RWPE2 (cell line): Measurements from ENCODE around the gene CCDC192.
"Not testable (repeated sequence)": the region's sequence is repeated elsewhere in the genome, so short reads cannot be mapped to it uniquely, and the experiment has no call there.

ENCODE experiments used
- ATAC-seq: fragments of 200-7000 bp; cut with Tn5 transposase; 3 replicates; pipeline ENCODE4 v1.9.1; 2021; ENCODE audit warnings: low read depth
- DNase-seq: peaks from one replicate; pipeline ENCODE4 v3.0.0-alpha.2; 2020; ENCODE audit warnings: low spot score
- H3K27ac ChIP-seq: fragments of 450-650 bp; 2 replicates; pipeline ENCODE4 v1.5.1; 2017; ENCODE audit warnings: mild to moderate bottlenecking; ENCODE audit not compliant: poor library complexity, severe bottlenecking
- H3K27me3 ChIP-seq: fragments of 250-450 bp; sonication (Bioruptor Pico); 2 replicates; pipeline ENCODE4 v1.5.1; 2021; ENCODE audit warnings: mild to moderate bottlenecking, moderate library complexity; ENCODE audit not compliant: insufficient read depth, poor library complexity, severe bottlenecking
- H3K36me3 ChIP-seq: fragments of 250-450 bp; sonication (Bioruptor Pico); 2 replicates; pipeline ENCODE4 v1.5.1; 2020; ENCODE audit warnings: low read depth, mild to moderate bottlenecking, moderate library complexity
- H3K4me1 ChIP-seq: fragments of 250-450 bp; sonication (Bioruptor Pico); 2 replicates; pipeline ENCODE4 v1.5.1; 2021; ENCODE audit warnings: mild to moderate bottlenecking, moderate library complexity; ENCODE audit not compliant: insufficient read depth, poor library complexity, severe bottlenecking
- H3K4me3 ChIP-seq: fragments of 250-450 bp; sonication (Bioruptor Pico); 2 replicates; pipeline ENCODE4 v1.5.1; 2021; ENCODE audit warnings: mild to moderate bottlenecking, moderate library complexity; ENCODE audit not compliant: severe bottlenecking
- H3K9me3 ChIP-seq: fragments of 250-450 bp; sonication (Bioruptor Pico); 2 replicates; pipeline ENCODE4 v1.5.1; 2021; ENCODE audit warnings: mild to moderate bottlenecking, moderate library complexity; ENCODE audit not compliant: severe bottlenecking
- TF ChIP-seq, protein P1 (sequence below): fragments of 450-650 bp; IDR thresholded peaks from one replicate; pipeline ENCODE4 v1.5.1; 2017; ENCODE audit warnings: mild to moderate bottlenecking, moderate library complexity; ENCODE audit not compliant: poor library complexity, severe bottlenecking

Gene CCDC192

GRCh38 chr5:127700237-127700766, 2.9 kb upstream of the CCDC192 start:
- no peak for DNase-seq
- TF ChIP-seq, protein P1, sequence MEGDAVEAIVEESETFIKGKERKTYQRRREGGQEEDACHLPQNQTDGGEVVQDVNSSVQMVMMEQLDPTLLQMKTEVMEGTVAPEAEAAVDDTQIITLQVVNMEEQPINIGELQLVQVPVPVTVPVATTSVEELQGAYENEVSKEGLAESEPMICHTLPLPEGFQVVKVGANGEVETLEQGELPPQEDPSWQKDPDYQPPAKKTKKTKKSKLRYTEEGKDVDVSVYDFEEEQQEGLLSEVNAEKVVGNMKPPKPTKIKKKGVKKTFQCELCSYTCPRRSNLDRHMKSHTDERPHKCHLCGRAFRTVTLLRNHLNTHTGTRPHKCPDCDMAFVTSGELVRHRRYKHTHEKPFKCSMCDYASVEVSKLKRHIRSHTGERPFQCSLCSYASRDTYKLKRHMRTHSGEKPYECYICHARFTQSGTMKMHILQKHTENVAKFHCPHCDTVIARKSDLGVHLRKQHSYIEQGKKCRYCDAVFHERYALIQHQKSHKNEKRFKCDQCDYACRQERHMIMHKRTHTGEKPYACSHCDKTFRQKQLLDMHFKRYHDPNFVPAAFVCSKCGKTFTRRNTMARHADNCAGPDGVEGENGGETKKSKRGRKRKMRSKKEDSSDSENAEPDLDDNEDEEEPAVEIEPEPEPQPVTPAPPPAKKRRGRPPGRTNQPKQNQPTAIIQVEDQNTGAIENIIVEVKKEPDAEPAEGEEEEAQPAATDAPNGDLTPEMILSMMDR: no peak

GRCh38 chr5:127702434-127702833, 757 bp upstream of the CCDC192 start:
- Histone ChIP-seq H3K27me3 (no peaks in the 10 kb centered on the region), H3K9me3 (no peaks in the 10 kb centered on the region), H3K4me3 (no peak overlapping the region), H3K4me1 (peaks cover 6% of the 10 kb centered on the region), H3K36me3 (no peaks in the 10 kb centered on the region), H3K27ac (no peak overlapping the region)
- ATAC-seq: no peak
- DNase-seq: no peak
- TF ChIP-seq, protein P1: no peak

More at GRCh38 chr5:127700237-127700766, 2.9 kb upstream of the CCDC192 start:
- Histone ChIP-seq H3K9me3 (no peaks in the 10 kb centered on the region), H3K27me3 (peaks cover 7% of the 10 kb centered on the region), H3K36me3 (no peaks in the 10 kb centered on the region), H3K4me1 (peaks cover 6% of the 10 kb centered on the region), H3K4me3 (no peak overlapping the region), H3K27ac (no peak overlapping the region)
- no peak for ATAC-seq

DNA sequence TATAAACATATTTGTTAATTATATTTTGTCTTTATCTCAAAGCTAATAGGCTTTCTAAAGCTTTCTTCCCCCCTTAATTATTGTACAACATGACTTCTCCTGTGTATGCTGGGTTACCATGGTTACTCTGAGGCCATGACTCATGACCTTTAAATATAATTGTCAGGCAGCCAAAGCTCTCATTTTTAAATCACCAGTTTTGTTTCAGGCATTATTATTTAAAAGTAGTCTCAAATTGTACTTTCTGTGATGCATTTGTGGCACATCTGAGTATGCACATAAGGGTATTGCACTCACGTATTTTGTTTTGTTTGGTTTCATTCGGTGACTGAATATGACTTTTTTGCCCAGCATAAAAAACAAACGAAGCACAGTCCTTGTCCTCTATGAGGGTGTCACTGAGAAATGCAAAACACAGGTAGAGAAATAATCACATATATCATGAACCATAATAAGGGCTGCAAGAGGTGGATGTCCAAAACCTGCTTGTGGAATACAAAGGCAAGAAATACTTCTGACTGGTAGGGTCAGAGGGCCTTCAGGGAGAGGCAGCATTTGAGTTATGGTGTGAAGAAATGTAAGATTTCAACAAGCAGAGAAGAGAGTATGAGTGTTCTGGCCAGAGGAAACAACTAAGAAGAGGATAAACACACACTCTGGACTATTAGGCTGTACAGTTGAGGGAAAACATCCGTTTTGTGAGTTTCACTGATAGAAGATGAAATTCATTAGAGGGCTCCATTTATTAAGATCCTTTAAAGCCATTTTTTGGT, 2.1 kb downstream of the CCDC192 start:
- Histone ChIP-seq H3K27ac (no peak overlapping the region), H3K27me3 (no peaks in the 10 kb centered on the region), H3K4me3 (no peak overlapping the region), H3K9me3 (no peaks in the 10 kb centered on the region), H3K4me1 (peaks cover 3% of the 10 kb centered on the region), H3K36me3 (no peaks in the 10 kb centered on the region)
- TF ChIP-seq, protein P1: no peak
- DNase-seq (no peak), ATAC-seq (peak; percentile 67; the same call in 2 of the 3 replicates)

- Histone ChIP-seq H3K9me3 (no peaks in the 10 kb centered on the region), H3K4me3 (no peak overlapping the region), H3K27ac (no peak overlapping the region), H3K27me3 (no peaks in the 10 kb centered on the region), H3K36me3 (no peaks in the 10 kb centered on the region), H3K4me1 (peaks cover 3% of the 10 kb centered on the region)
- ATAC-seq (no peak), DNase-seq (no peak)
- TF ChIP-seq, protein P1: no peak
Observed at GRCh38 chr5:127706691-127707090, 3.5 kb downstream of the CCDC192 start.

GRCh38 chr5:127707209-127707608, 4.0 kb downstream of the CCDC192 start:
- Histone ChIP-seq H3K27me3 (no peaks in the 10 kb centered on the region), H3K36me3 (no peaks in the 10 kb centered on the region), H3K4me3 (no peak overlapping the region), H3K9me3 (no peaks in the 10 kb centered on the region), H3K4me1 (peaks cover 3% of the 10 kb centered on the region), H3K27ac (no peak overlapping the region)
- ATAC-seq: no peak
- TF ChIP-seq, protein P1: no peak
- no peak for DNase-seq

DNA sequence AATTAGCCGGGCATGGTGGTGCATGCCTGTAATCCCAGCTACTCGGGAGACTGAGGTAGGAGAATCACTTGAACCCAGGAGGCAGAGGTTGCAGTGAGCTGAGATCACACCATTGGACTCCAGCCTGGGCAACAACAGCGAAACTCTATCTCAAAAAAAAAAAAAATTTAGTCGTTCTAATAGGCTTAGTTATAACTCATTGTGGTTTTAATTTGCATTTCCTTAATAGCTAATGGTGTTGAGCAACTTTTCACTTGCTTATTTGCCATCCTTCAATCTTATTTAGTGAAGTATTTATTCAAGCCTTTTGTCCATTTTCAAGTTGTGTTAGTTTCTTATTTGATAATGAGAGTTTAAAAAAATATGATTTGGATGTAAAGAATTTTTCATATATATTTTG, 9.9 kb downstream of the CCDC192 start:
- H3K9me3 ChIP-seq, H3K27me3 ChIP-seq, H3K27ac ChIP-seq, H3K4me1 ChIP-seq, H3K36me3 ChIP-seq, H3K4me3 ChIP-seq, DNase-seq, ATAC-seq: not testable (repeated sequence)
